Tibial nerve (tissue), 4 donors: Measurements from ENCODE around the gene GDI1. TPM values are rescaled to one million over a fixed set of nuclear protein-coding genes. Genes with fewer than 3 reads are reported as not detected.

ENCODE experiments used
- DNase-seq, 2 donors: peaks; one replicate each; pipeline ENCODE4 v3.0.0-alpha.2; 2019; ENCODE audit warnings: low spot score in 2 of 2
- H3K27ac ChIP-seq, 4 donors: fragments of 200-600 bp; sonication (generic) in 3 of 4; one replicate each; pipeline ENCODE4 v1.5.1; 2017 to 2019; ENCODE audit warnings: mild to moderate bottlenecking in 1 of 4
- H3K27me3 ChIP-seq, 2 donors: fragments of 200-600 bp; sonication (generic) in 1 of 2; one replicate each; pipeline versions ENCODE4 v1.5.1 to v1.6.0; 2017 to 2019
- H3K36me3 ChIP-seq, 3 donors: fragments of 200-600 bp; sonication (generic); one replicate each; pipeline ENCODE4 v1.5.1; 2018 to 2019
- H3K4me1 ChIP-seq, 4 donors: fragments of 200-600 bp; sonication (generic) in 3 of 4; one replicate each; pipeline ENCODE4 v1.5.1; 2017 to 2019
- H3K4me3 ChIP-seq, 4 donors: fragments of 200-600 bp; sonication (generic) in 3 of 4; one replicate each; pipeline ENCODE4 v1.5.1; 2017 to 2019; ENCODE audit warnings: mild to moderate bottlenecking in 1 of 4, moderate library complexity in 1 of 4
- H3K9me3 ChIP-seq, 4 donors: fragments of 200-600 bp; sonication (generic) in 3 of 4; one replicate each; pipeline ENCODE4 v1.5.1; 2017 to 2019
- CTCF ChIP-seq, 5 experiments: fragments of 200-600 bp in 3 of 5; fragments of 450-650 bp in 2 of 5; sonication (generic) in 3 of 5; IDR thresholded peaks; one replicate each; pipeline ENCODE4 v1.5.1; 2016 to 2019; ENCODE audit warnings: antibody characterized with exemption in 5 of 5, mild to moderate bottlenecking in 3 of 5, moderate library complexity in 2 of 5
- EP300 ChIP-seq, 2 donors: sonication (generic); formaldehyde crosslinking; IDR thresholded peaks; one replicate each; pipeline ENCODE4 v1.6.1; 2017; ENCODE audit warnings: antibody characterized with exemption in 2 of 2, mild to moderate bottlenecking in 1 of 2
- POLR2A ChIP-seq, 2 donors: fragments of 450-650 bp; IDR thresholded peaks; one replicate each; pipeline ENCODE4 v1.6.1; 2017; ENCODE audit warnings: antibody characterized with exemption in 2 of 2, mild to moderate bottlenecking in 2 of 2, moderate library complexity in 2 of 2
- WGBS, 2 donors: methylation state at CpG; one replicate each; pipeline ENCODE4 v1.1.5; 2018; 5-methylcytosine and 5-hydroxymethylcytosine counted together
- total RNA-seq, 4 donors: library from RNA; depleted of rRNA; stranded (reverse); fragments of >200 nt; gene quantifications; one replicate each; pipeline ENCODE4 v1.1.0, GENCODE V29; 2016

Gene GDI1
- total RNA-seq, 4 donors from 2014 or later = 114 to 179 (median 152) TPM

- Histone ChIP-seq H3K36me3 (peaks cover 0 to 14% (median 0%) of the 10 kb centered on the region in 3 donors), H3K27ac (no peak overlapping the region), H3K4me1 (peaks cover 0 to 32% (median 8%) of the 10 kb centered on the region in 4 donors), H3K4me3 (no peak overlapping the region), H3K27me3 (no peaks in the 10 kb centered on the region), H3K9me3 (no peaks in the 10 kb centered on the region)
- TF ChIP-seq EP300 (IDR thresholded peaks at IDR 0.05) (no peak), POLR2A (IDR thresholded peaks at IDR 0.05) (no peak), CTCF (IDR thresholded peaks at IDR 0.05) (no peak)
- 77 to 88% methylated on average over 6 to 14 of the region's 14 CpGs for WGBS, 2 donors
- no peak for DNase-seq
These were observed 45.1 kb downstream of the GDI1 start for GRCh38 chrX:154481911-154482601.

GRCh38 chrX:154482786-154483185 is 45.8 kb downstream of the GDI1 start:
- no peak overlapping the region for H3K4me3 ChIP-seq
- TF ChIP-seq POLR2A (IDR thresholded peaks at IDR 0.05) (no peak), EP300 (IDR thresholded peaks at IDR 0.05) (no peak), CTCF (IDR thresholded peaks at IDR 0.05) (no peak)
- H3K4me1 ChIP-seq = peaks cover 0 to 34% (median 8%) of the 10 kb centered on the region in 4 donors
- 60 to 82% methylated on average over 1 to 7 of the region's 7 CpGs for WGBS, 2 donors
- H3K27me3 ChIP-seq = no peaks in the 10 kb centered on the region
- peaks cover 0 to 17% (median 0%) of the 10 kb centered on the region in 3 donors for H3K36me3 ChIP-seq
- no peak for DNase-seq
- no peaks in the 10 kb centered on the region for H3K9me3 ChIP-seq
- no peak overlapping the region for H3K27ac ChIP-seq

GRCh38 chrX:154483325-154483724 is 46.4 kb downstream of the GDI1 start:
- Histone ChIP-seq H3K4me3 (no peak overlapping the region), H3K36me3 (peaks cover 0 to 22% (median 0%) of the 10 kb centered on the region in 3 donors), H3K27ac (no peak overlapping the region), H3K9me3 (no peaks in the 10 kb centered on the region), H3K27me3 (no peaks in the 10 kb centered on the region), H3K4me1 (peaks cover 0 to 31% (median 8%) of the 10 kb centered on the region in 4 donors)
- no peak for TF ChIP-seq CTCF (IDR thresholded peaks at IDR 0.05)
- no peak for TF ChIP-seq POLR2A (IDR thresholded peaks at IDR 0.05)
- no peak for TF ChIP-seq EP300 (IDR thresholded peaks at IDR 0.05)
- no peak for DNase-seq
- WGBS, 2 donors = 75 to 78% methylated on average over 6 to 7 of the region's 7 CpGs

GRCh38 chrX:154484255-154485149 is 47.5 kb downstream of the GDI1 start:
- TF ChIP-seq POLR2A (IDR thresholded peaks at IDR 0.05) (no peak), CTCF (IDR thresholded peaks at IDR 0.05) (no peak), EP300 (IDR thresholded peaks at IDR 0.05) (no peak)
- H3K9me3 ChIP-seq = no peaks in the 10 kb centered on the region
- peaks cover 0 to 26% (median 0%) of the 10 kb centered on the region in 3 donors for H3K36me3 ChIP-seq
- no peak overlapping the region for H3K4me3 ChIP-seq
- no peaks in the 10 kb centered on the region for H3K27me3 ChIP-seq
- no peak for DNase-seq
- H3K27ac ChIP-seq = peak overlapping the region in 2 of 4 donors; percentile 20 to 67
- peaks cover 0 to 40% (median 8%) of the 10 kb centered on the region in 4 donors for H3K4me1 ChIP-seq
- WGBS, 2 donors = 82 to 83% methylated on average over 4 to 16 of the region's 16 CpGs
